Fibroblast of lung (primary cell): Measurements from ENCODE around the gene PRAMEF12. TPM values are rescaled to one million over a fixed set of nuclear protein-coding genes. Genes with fewer than 3 reads are reported as not detected.

ENCODE experiments used
- DNase-seq, 2 donors: peaks; one replicate each; pipeline versions ENCODE4 v3.0.0 to v3.0.0-alpha.2; 2010; ENCODE audit warnings: low read depth in 2 of 2
- H2AFZ ChIP-seq: 2 replicates; pipeline ENCODE4 v1.5.1; 2012; ENCODE audit warnings: low read length, control low read depth, inconsistent platforms
- H3K27ac ChIP-seq: 2 replicates; pipeline ENCODE4 v1.5.1; 2011; ENCODE audit warnings: low read length, control low read depth; ENCODE audit not compliant: insufficient read depth
- H3K27me3 ChIP-seq: 2 replicates; pipeline ENCODE4 v1.5.1; 2011; ENCODE audit warnings: mild to moderate bottlenecking, low read length; ENCODE audit not compliant: control insufficient read depth, insufficient read depth
- H3K36me3 ChIP-seq: 2 replicates; pipeline ENCODE4 v1.5.1; 2011; ENCODE audit warnings: low read length; ENCODE audit not compliant: control insufficient read depth, insufficient read depth
- H3K4me1 ChIP-seq: 2 replicates; pipeline ENCODE4 v1.5.1; 2011; ENCODE audit warnings: low read length; ENCODE audit not compliant: control insufficient read depth, insufficient read depth; ENCODE audit errors: extremely low read depth
- H3K4me2 ChIP-seq: 2 replicates; pipeline ENCODE4 v1.5.1; 2011; ENCODE audit warnings: low read length, control low read depth; ENCODE audit not compliant: insufficient read depth; ENCODE audit errors: extremely low read depth
- H3K4me3 ChIP-seq, 4 experiments: fragments of 200-600 bp in 1 of 4; sonication (generic) in 1 of 4; replicated peaks in 1 of 4; 2 replicates each; pipeline ENCODE4 v1.5.1; 2011 to 2016; ENCODE audit warnings: low read length in 4 of 4, low read depth in 3 of 4, mild to moderate bottlenecking in 3 of 4, control low read depth in 2 of 4, inconsistent platforms in 1 of 4, mixed read lengths in 1 of 4; ENCODE audit not compliant: insufficient read depth in 1 of 4; ENCODE audit errors: control extremely low read depth in 1 of 4
- H3K79me2 ChIP-seq: 2 replicates; pipeline ENCODE4 v1.5.1; 2012; ENCODE audit warnings: mild to moderate bottlenecking, low read length, inconsistent platforms; ENCODE audit not compliant: control insufficient read depth, insufficient read depth
- H3K9ac ChIP-seq: 2 replicates; pipeline ENCODE4 v1.5.1; 2011; ENCODE audit warnings: mild to moderate bottlenecking, low read length, control low read depth; ENCODE audit not compliant: insufficient read depth
- H3K9me3 ChIP-seq: 2 replicates; pipeline ENCODE4 v1.5.1; 2012; ENCODE audit warnings: low read depth, low read length; ENCODE audit not compliant: control insufficient read depth, insufficient read depth
- H4K20me1 ChIP-seq: 2 replicates; pipeline ENCODE4 v1.5.1; 2011; ENCODE audit warnings: low read length; ENCODE audit not compliant: control insufficient read depth, insufficient read depth; ENCODE audit errors: extremely low read depth
- CTCF ChIP-seq, 2 donors: IDR thresholded peaks in 1 of 2; conservative IDR thresholded peaks in 1 of 2; 1 replicate in 1 of 2; 2 replicates in 1 of 2; pipeline ENCODE4 v1.5.1; 2011 to 2012; ENCODE audit warnings: low read length in 2 of 2, control low read depth in 1 of 2, inconsistent platforms in 1 of 2, low read depth in 1 of 2, mild to moderate bottlenecking in 1 of 2
- EZH2 ChIP-seq: IDR thresholded peaks from 2 replicates; pipeline ENCODE4 v1.5.1; 2012; ENCODE audit warnings: low read length, control low read depth, mild to moderate bottlenecking; ENCODE audit errors: missing control alignments
- polyA plus RNA-seq, 2 donors: library from polyadenylated mRNA; depleted of rRNA in 1 of 2; stranded (reverse) in 1 of 2; unstranded in 1 of 2; fragments of >200 nt; gene quantifications; 2 replicates each; pipeline ENCODE4 v1.2.1, GENCODE V29; 2011 to 2012; ENCODE audit warnings: missing spikeins in 1 of 2
- total RNA-seq: library from RNA; depleted of rRNA; stranded (reverse); fragments of >200 nt; gene quantifications from 2 replicates; pipeline ENCODE4 v1.2.1, GENCODE V29; 2014

The PRAMEF12 gene
- total and polyA plus RNA-seq, 2 donors (not counting 1 experiment from before 2014, with no cell fraction given), result not detected

DNA sequence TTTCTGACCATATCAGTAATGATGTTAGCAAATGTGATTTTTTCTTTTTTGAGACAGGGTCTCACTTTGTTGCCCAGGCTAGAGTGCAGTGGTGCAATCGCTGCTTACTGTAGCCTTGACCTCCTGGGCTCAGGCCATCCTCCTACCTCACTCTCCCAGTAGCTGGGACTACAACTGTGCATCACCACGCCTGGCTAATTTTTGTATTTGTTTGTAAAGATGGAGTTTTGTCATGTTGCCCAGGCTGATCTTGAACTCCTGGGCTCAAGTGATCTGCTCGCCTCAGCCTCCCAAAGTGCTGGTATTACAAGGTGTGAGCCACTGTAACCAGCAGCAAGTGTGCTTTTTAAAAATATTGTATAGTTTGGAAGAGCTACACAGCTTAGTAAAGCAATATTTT is 31.6 kb upstream of the PRAMEF12 start:
- Histone ChIP-seq H3K9me3 (no peaks in the 10 kb centered on the region), H3K79me2 (no peaks in the 10 kb centered on the region), H3K27ac (no peak overlapping the region), H3K4me2 (no peak overlapping the region), H3K9ac (no peak overlapping the region), H3K27me3 (no peaks in the 10 kb centered on the region), H3K4me3 (no peak overlapping the region), H4K20me1 (no peaks in the 10 kb centered on the region), H3K36me3 (no peaks in the 10 kb centered on the region), H2AFZ (no peak overlapping the region), H3K4me1 (no peaks in the 10 kb centered on the region)
- no peak for DNase-seq
- TF ChIP-seq CTCF (conservative IDR thresholded peaks at IDR 0.05 in 1 of 2, IDR thresholded peaks at IDR 0.05 in 1 of 2; ENCODE audit: low read depth in 1 of 2, low read length in 2 of 2) (no peak), EZH2 (no peak)

DNA sequence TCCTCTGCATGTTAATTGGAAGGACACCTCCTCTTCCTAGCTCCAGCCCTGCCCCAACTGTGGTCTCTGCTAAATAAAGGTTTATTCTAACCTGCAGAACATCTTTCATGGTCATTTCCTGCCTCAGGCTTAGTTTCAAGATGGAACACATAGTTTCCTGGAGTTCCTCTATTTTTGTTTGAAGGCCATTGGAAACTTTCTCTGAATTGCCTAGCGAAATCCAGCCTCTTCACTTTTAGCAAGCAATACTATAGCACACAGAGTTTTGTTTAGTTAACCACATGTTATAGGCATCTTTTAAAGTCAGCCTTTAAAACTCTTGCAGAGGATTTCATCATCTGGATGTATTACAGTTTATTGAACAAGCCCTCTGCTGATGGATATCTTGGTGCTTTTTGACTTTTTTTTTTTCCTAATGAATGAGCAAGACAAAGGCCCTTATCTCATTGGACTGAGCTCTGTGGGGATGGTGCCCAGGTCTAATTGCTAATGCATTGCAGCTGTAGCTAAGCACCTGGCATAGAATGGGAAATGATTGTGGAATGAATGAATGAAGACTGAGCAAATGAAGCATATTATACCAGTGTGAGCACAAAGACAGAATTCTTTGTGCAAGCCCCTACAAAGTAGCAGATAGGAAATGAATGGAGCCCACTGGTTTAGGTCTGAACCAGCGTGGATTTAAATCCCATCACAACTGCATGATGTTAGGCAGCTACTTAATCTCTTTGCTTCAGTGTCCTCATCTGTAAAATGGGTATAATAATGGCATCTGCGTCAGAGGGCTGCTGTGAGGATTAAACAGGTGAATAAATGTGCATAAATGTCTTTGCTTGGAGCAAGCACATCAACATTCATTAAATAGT is 28.2 kb upstream of the PRAMEF12 start:
- no peak for TF ChIP-seq CTCF (conservative IDR thresholded peaks at IDR 0.05 in 1 of 2, IDR thresholded peaks at IDR 0.05 in 1 of 2; ENCODE audit: low read depth in 1 of 2, low read length in 2 of 2)
- no peak overlapping the region for H3K27ac ChIP-seq
- no peak overlapping the region for H3K9ac ChIP-seq
- no peaks in the 10 kb centered on the region for H4K20me1 ChIP-seq
- no peaks in the 10 kb centered on the region for H3K79me2 ChIP-seq
- H3K4me1 ChIP-seq, result no peaks in the 10 kb centered on the region
- no peak overlapping the region for H3K4me3 ChIP-seq
- H3K27me3 ChIP-seq, result no peaks in the 10 kb centered on the region
- DNase-seq, result peak in 1 of 2 donors; percentile 4
- H3K9me3 ChIP-seq, result no peaks in the 10 kb centered on the region
- no peaks in the 10 kb centered on the region for H3K36me3 ChIP-seq
- no peak overlapping the region for H3K4me2 ChIP-seq
- no peak overlapping the region for H2AFZ ChIP-seq

- Histone ChIP-seq H2AFZ (no peak within 1 kb of the TSS), H3K79me2 (no peaks in the 10 kb centered on the region), H3K4me3 (no peak within 1 kb of the TSS), H3K9me3 (no peaks in the 10 kb centered on the region), H3K4me1 (no peaks in the 10 kb centered on the region), H3K36me3 (no peaks in the 10 kb centered on the region), H3K9ac (no peak within 1 kb of the TSS), H3K4me2 (no peak within 1 kb of the TSS), H3K27me3 (no peaks in the 10 kb centered on the region), H3K27ac (no peak within 1 kb of the TSS), H4K20me1 (no peaks in the 10 kb centered on the region)
- TF ChIP-seq EZH2 (no peak), CTCF (conservative IDR thresholded peaks at IDR 0.05 in 1 of 2, IDR thresholded peaks at IDR 0.05 in 1 of 2; ENCODE audit: low read depth in 1 of 2, low read length in 2 of 2) (no peak)
- DNase-seq, result no peak
These were observed 27.6 kb upstream of the PRAMEF12 start, which contains the start of gene CFAP107 for GRCh38 chr1:12745992-12746323. Gene CFAP107, plus strand, starts transcription at chr1:12746200. Its CDS starts 231 bp downstream, at chr1:12746431.
